Ishikawa (cell line): Measurements from ENCODE around the gene C19orf67.

Source experiments
- CEBPB ChIP-seq: IDR thresholded peaks from 2 replicates; pipeline ENCODE4 v1.6.1; 2012
- CREB1 ChIP-seq: IDR thresholded peaks from 2 replicates; pipeline ENCODE4 v1.6.1; 2012; ENCODE audit warnings: low read depth
- EGR1 ChIP-seq: IDR thresholded peaks from 2 replicates; pipeline ENCODE4 v1.6.1; 2012
- EP300 ChIP-seq: IDR thresholded peaks from 2 replicates; pipeline ENCODE4 v1.6.1; 2012; ENCODE audit warnings: borderline replicate concordance
- MAX ChIP-seq: IDR thresholded peaks from 2 replicates; pipeline ENCODE4 v1.6.1; 2012
- RAD21 ChIP-seq: IDR thresholded peaks from 2 replicates; pipeline ENCODE4 v1.6.1; 2012; ENCODE audit warnings: low read depth
- REST ChIP-seq: IDR thresholded peaks from 2 replicates; pipeline ENCODE4 v1.6.1; 2012; ENCODE audit warnings: low read depth, mild to moderate bottlenecking
- TCF12 ChIP-seq: IDR thresholded peaks from 2 replicates; pipeline ENCODE4 v1.6.1; 2012; ENCODE audit warnings: low read depth

- TF ChIP-seq CEBPB (0 out of 2 replicates have a peak, but pooled peaks have one; percentile 11), EP300 (no peak), REST (no peak), EGR1 (no peak), RAD21 (no peak), CREB1 (no peak), TCF12 (no peak), MAX (no peak)
Measured at GRCh38 chr19:14063105-14063504, 22.5 kb downstream of the C19orf67 start.
